H9 (cell line): ENCODE results near the gene AOC1. TPM values are rescaled to one million over a fixed set of nuclear protein-coding genes. Genes with fewer than 3 reads are reported as not detected.

Experiments
- DNase-seq: peaks from one replicate; pipeline ENCODE4 v3.0.0-alpha.2; 2017
- H2AFZ ChIP-seq: one replicate; pipeline ENCODE4 v1.6.1; 2013; ENCODE audit warnings: mild to moderate bottlenecking, low read length, control low read depth, moderate library complexity
- H2AK5ac ChIP-seq: 2 replicates; pipeline ENCODE4 v1.6.1; 2013; ENCODE audit warnings: low read length, control low read depth, mixed read lengths; ENCODE audit not compliant: insufficient read length
- H2BK120ac ChIP-seq: one replicate; pipeline ENCODE4 v1.6.1; 2013; ENCODE audit warnings: low read depth, mild to moderate bottlenecking, low read length, control low read depth, inconsistent platforms; ENCODE audit not compliant: poor library complexity, severe bottlenecking
- H2BK12ac ChIP-seq: 2 replicates; pipeline ENCODE4 v1.6.1; 2013; ENCODE audit warnings: low read length, control low read depth, mixed read lengths, low read depth; ENCODE audit not compliant: insufficient read length
- H2BK15ac ChIP-seq: 2 replicates; pipeline ENCODE4 v1.6.1; 2013; ENCODE audit warnings: low read depth, low read length, control low read depth
- H2BK20ac ChIP-seq: one replicate; pipeline ENCODE4 v1.6.1; 2013; ENCODE audit warnings: low read depth, mild to moderate bottlenecking, low read length, control low read depth, inconsistent platforms; ENCODE audit not compliant: poor library complexity, severe bottlenecking
- H2BK5ac ChIP-seq: 2 replicates; pipeline ENCODE4 v1.6.1; 2013; ENCODE audit warnings: low read length, control low read depth, mixed read lengths; ENCODE audit not compliant: insufficient read length
- H3K14ac ChIP-seq: 2 replicates; pipeline ENCODE4 v1.6.1; 2013; ENCODE audit warnings: low read length, control low read depth; ENCODE audit not compliant: insufficient read depth
- H3K18ac ChIP-seq: 2 replicates; pipeline ENCODE4 v1.6.1; 2013; ENCODE audit warnings: low read depth, mild to moderate bottlenecking, mixed read lengths, low read length, control low read depth; ENCODE audit not compliant: insufficient read length
- H3K23ac ChIP-seq: 2 replicates; pipeline ENCODE4 v1.6.1; 2013; ENCODE audit warnings: low read length, control low read depth, mixed read lengths, low read depth; ENCODE audit not compliant: insufficient read length
- H3K23me2 ChIP-seq: 2 replicates; pipeline ENCODE4 v1.6.1; 2013; ENCODE audit warnings: low read depth, mild to moderate bottlenecking, mixed read lengths, low read length, control low read depth; ENCODE audit not compliant: insufficient read length, poor library complexity, severe bottlenecking
- H3K27ac ChIP-seq: 2 replicates; pipeline ENCODE4 v1.5.1; 2013; ENCODE audit warnings: low read length, control low read depth, mixed read lengths, low read depth; ENCODE audit not compliant: insufficient read length
- H3K27me3 ChIP-seq: 2 replicates; pipeline ENCODE4 v1.6.1; 2013; ENCODE audit warnings: low read length, control low read depth, inconsistent platforms; ENCODE audit not compliant: insufficient read depth
- H3K4ac ChIP-seq: 2 replicates; pipeline ENCODE4 v1.6.1; 2013; ENCODE audit warnings: low read depth, mild to moderate bottlenecking, control low read depth, inconsistent platforms, low read length, moderate library complexity
- H3K4me1 ChIP-seq: 2 replicates; pipeline ENCODE4 v1.6.1; 2013; ENCODE audit warnings: low read length, control low read depth, inconsistent platforms; ENCODE audit not compliant: insufficient read depth
- H3K4me2 ChIP-seq: 2 replicates; pipeline ENCODE4 v1.6.1; 2013; ENCODE audit warnings: low read length, control low read depth, mixed read lengths; ENCODE audit not compliant: insufficient read length, insufficient read depth
- H3K56ac ChIP-seq: 2 replicates; pipeline ENCODE4 v1.6.1; 2013; ENCODE audit warnings: low read depth, mild to moderate bottlenecking, mixed read lengths, low read length, control low read depth; ENCODE audit not compliant: insufficient read length
- H3K79me1 ChIP-seq: 2 replicates; pipeline ENCODE4 v1.6.1; 2013; ENCODE audit warnings: low read depth, mild to moderate bottlenecking, moderate library complexity, low read length, control low read depth, inconsistent platforms; ENCODE audit not compliant: insufficient read depth, poor library complexity, severe bottlenecking
- H3K79me2 ChIP-seq: 2 replicates; pipeline ENCODE4 v1.6.1; 2013; ENCODE audit warnings: low read length, control low read depth, inconsistent platforms; ENCODE audit not compliant: insufficient read depth
- H3K9ac ChIP-seq: 2 replicates; pipeline ENCODE4 v1.6.1; 2013; ENCODE audit warnings: low read length, control low read depth, mixed read lengths; ENCODE audit not compliant: insufficient read length; ENCODE audit errors: extremely low read depth
- H3K9me3 ChIP-seq: one replicate; pipeline ENCODE4 v1.6.1; 2013; ENCODE audit warnings: low read depth, low read length, inconsistent platforms; ENCODE audit not compliant: control insufficient read depth
- H3T11ph ChIP-seq: one replicate; pipeline ENCODE4 v1.6.1; 2013; ENCODE audit warnings: mild to moderate bottlenecking, low read length, control low read depth, inconsistent platforms
- H4K20me1 ChIP-seq: one replicate; pipeline ENCODE4 v1.6.1; 2013; ENCODE audit not compliant: control insufficient read depth, insufficient read length, insufficient read depth
- H4K5ac ChIP-seq: 2 replicates; pipeline ENCODE4 v1.6.1; 2013; ENCODE audit warnings: low read depth, mild to moderate bottlenecking, mixed read lengths, low read length, control low read depth; ENCODE audit not compliant: insufficient read length
- H4K8ac ChIP-seq: replicated peaks from 2 replicates; pipeline ENCODE4 v1.6.1; 2013; ENCODE audit warnings: low read length, control low read depth, mixed read lengths, low read depth; ENCODE audit not compliant: insufficient read length
- H4K91ac ChIP-seq: 2 replicates; pipeline ENCODE4 v1.6.1; 2013; ENCODE audit warnings: low read depth, mild to moderate bottlenecking, moderate library complexity, mixed read lengths, low read length, control low read depth; ENCODE audit not compliant: insufficient read length
- H3K27ac Mint-ChIP-seq, 3 experiments: 2 replicates in 2 of 3; 3 replicates in 1 of 3; pipeline ENCODE4 v1.8.0; 2020 to 2021; ENCODE audit warnings: mixed read lengths in 3 of 3, mild to moderate bottlenecking in 1 of 3, moderate library complexity in 1 of 3
- H3K27me3 Mint-ChIP-seq: 2 replicates; pipeline ENCODE4 v1.8.0; 2021; ENCODE audit warnings: low read depth, mild to moderate bottlenecking, moderate library complexity, mixed read lengths
- H3K36me3 Mint-ChIP-seq, 3 experiments: 2 replicates in 2 of 3; 3 replicates in 1 of 3; pipeline ENCODE4 v1.8.0; 2020 to 2021; ENCODE audit warnings: low read depth in 3 of 3, mixed read lengths in 3 of 3; ENCODE audit not compliant: insufficient read depth in 1 of 3
- H3K4me1 Mint-ChIP-seq, 2 experiments: 2 replicates each; pipeline ENCODE4 v1.8.0; 2020; ENCODE audit warnings: mixed read lengths in 2 of 2
- H3K4me3 Mint-ChIP-seq, 2 experiments: 2 replicates in 1 of 2; 3 replicates in 1 of 2; pipeline ENCODE4 v1.8.0; 2020 to 2021; ENCODE audit warnings: mild to moderate bottlenecking in 2 of 2, mixed read lengths in 2 of 2, moderate library complexity in 1 of 2
- H3K9me3 Mint-ChIP-seq, 2 experiments: 2 replicates in 1 of 2; 3 replicates in 1 of 2; pipeline ENCODE4 v1.8.0; 2020; ENCODE audit warnings: mild to moderate bottlenecking in 2 of 2, mixed read lengths in 2 of 2, moderate library complexity in 1 of 2
- WGBS: extraction: QIAGEN DNeasy Blood & Tissue Kit; methylation state at CpG from one replicate; pipeline ENCODE4 v1.1.7; 2013; ENCODE audit warnings: missing lambda C conversion rate, low lambda C conversion rate, mixed read lengths; ENCODE audit not compliant: insufficient read length; ENCODE audit errors: extremely low coverage; 5-methylcytosine and 5-hydroxymethylcytosine counted together
- long read RNA-seq: library from polyadenylated mRNA; unstranded; transcript quantifications from one replicate; pipeline ENCODE4 v2.0.0, GENCODE V29; 2020
- total RNA-seq: library from RNA; stranded (reverse); gene quantifications from 2 replicates; pipeline ENCODE4 v1.2.1, GENCODE V29; 2021
- TF ChIP-seq, protein P1 (sequence below): fragments of 200-600 bp; sonication (generic); conservative IDR thresholded peaks from 3 replicates; pipeline ENCODE4 v1.8.0; 2021; ENCODE audit warnings: antibody characterized with exemption, mild to moderate bottlenecking

AOC1 gene
- total RNA-seq: 0.11 and 0.28 TPM in 2 replicates
- long read RNA-seq, partial matches to known transcripts: 0 of 3 reads
- long read RNA-seq, other reads (novel, unspliced or antisense): 0 of 3 reads

- Mint-ChIP-seq H3K27me3 (peaks cover 33% of the 10 kb centered on the region), H3K4me3 (no peak within 1 kb of the TSS), H3K4me1 (peaks cover 7 to 15% of the 10 kb centered on the region in 2 experiments), H3K27ac (no peak within 1 kb of the TSS), H3K36me3 (no peaks in the 10 kb centered on the region), H3K9me3 (no peaks in the 10 kb centered on the region)
- WGBS: no CpG with 5 or more reads among the region's 8 CpGs
- H3K4me1 ChIP-seq: no peaks in the 10 kb centered on the region
- no peak within 1 kb of the TSS for H2BK15ac ChIP-seq
- H2BK5ac ChIP-seq: no peak within 1 kb of the TSS
- no peak within 1 kb of the TSS for H3K18ac ChIP-seq
- H3K56ac ChIP-seq: no peak within 1 kb of the TSS
- H4K5ac ChIP-seq: no peak within 1 kb of the TSS
- H4K91ac ChIP-seq: no peak within 1 kb of the TSS
- H2BK20ac ChIP-seq: no peak within 1 kb of the TSS
- no peaks in the 10 kb centered on the region for H3K23me2 ChIP-seq
- H3K9me3 ChIP-seq: no peaks in the 10 kb centered on the region
- H3K27ac ChIP-seq: no peak within 1 kb of the TSS
- H3K9ac ChIP-seq: no peak within 1 kb of the TSS
- no peaks in the 10 kb centered on the region for H3K27me3 ChIP-seq
- peak; percentile 48 for DNase-seq
- no peak within 1 kb of the TSS for H4K8ac ChIP-seq
- no peak within 1 kb of the TSS for H2BK120ac ChIP-seq
- no peaks in the 10 kb centered on the region for H3K79me2 ChIP-seq
- no peak within 1 kb of the TSS for H2AFZ ChIP-seq
- no peak within 1 kb of the TSS for H3T11ph ChIP-seq
- no peak within 1 kb of the TSS for H2AK5ac ChIP-seq
- no peak within 1 kb of the TSS for H3K23ac ChIP-seq
- H3K14ac ChIP-seq: no peak within 1 kb of the TSS
- no peak within 1 kb of the TSS for H3K4ac ChIP-seq
- no peak within 1 kb of the TSS for H3K4me2 ChIP-seq
- no peaks in the 10 kb centered on the region for H4K20me1 ChIP-seq
- no peaks in the 10 kb centered on the region for H3K79me1 ChIP-seq
- no peak within 1 kb of the TSS for H2BK12ac ChIP-seq
- TF ChIP-seq, protein P1, sequence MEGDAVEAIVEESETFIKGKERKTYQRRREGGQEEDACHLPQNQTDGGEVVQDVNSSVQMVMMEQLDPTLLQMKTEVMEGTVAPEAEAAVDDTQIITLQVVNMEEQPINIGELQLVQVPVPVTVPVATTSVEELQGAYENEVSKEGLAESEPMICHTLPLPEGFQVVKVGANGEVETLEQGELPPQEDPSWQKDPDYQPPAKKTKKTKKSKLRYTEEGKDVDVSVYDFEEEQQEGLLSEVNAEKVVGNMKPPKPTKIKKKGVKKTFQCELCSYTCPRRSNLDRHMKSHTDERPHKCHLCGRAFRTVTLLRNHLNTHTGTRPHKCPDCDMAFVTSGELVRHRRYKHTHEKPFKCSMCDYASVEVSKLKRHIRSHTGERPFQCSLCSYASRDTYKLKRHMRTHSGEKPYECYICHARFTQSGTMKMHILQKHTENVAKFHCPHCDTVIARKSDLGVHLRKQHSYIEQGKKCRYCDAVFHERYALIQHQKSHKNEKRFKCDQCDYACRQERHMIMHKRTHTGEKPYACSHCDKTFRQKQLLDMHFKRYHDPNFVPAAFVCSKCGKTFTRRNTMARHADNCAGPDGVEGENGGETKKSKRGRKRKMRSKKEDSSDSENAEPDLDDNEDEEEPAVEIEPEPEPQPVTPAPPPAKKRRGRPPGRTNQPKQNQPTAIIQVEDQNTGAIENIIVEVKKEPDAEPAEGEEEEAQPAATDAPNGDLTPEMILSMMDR: no peak
These were observed at the start of gene AOC1 for GRCh38 chr7:150852371-150852905. TSS of gene AOC1 (plus strand) at chr7:150852517. CDS start at chr7:150856471, 3,954 bp downstream.
